ENCODE results near the gene IL13RA1.

DNA sequence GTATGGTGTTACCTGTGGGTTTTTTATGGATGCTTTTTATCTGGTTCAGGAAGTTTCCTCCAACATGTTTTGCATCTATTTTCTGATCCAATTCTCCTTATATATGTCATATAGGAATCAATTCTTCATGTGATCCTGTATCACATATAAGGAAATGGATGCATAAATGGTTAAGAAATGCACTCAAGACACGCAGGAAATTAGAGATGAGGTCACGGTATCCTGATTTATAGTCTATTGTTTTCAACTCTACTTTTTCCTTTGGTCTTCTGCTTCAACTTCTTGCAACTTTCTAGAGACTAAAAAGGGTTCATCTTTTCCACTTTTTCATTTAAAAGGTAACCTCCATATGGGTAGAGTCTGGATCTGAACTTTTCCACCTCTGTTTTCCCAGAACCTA is 33.6 kb upstream of the IL13RA1 start:
- TF ChIP-seq CTCF (IDR thresholded peaks at IDR 0.05) (no peak), POLR2A (IDR thresholded peaks at IDR 0.05) (no peak), EP300 (IDR thresholded peaks at IDR 0.05) (no peak)

All from stomach (tissue), 4 donors.